Cerebellar nuclear complex (tissue), 1 donor: ENCODE data around the gene ARHGAP4.
A peak's percentile ranks its signal among the peaks of the same experiment; 100 is the strongest.

Experiments
- DNase-seq, 2 experiments: peaks; one replicate each; lab custom pipeline; 2025; lab: John Stamatoyannopoulos, UW

Gene ARHGAP4

DNA sequence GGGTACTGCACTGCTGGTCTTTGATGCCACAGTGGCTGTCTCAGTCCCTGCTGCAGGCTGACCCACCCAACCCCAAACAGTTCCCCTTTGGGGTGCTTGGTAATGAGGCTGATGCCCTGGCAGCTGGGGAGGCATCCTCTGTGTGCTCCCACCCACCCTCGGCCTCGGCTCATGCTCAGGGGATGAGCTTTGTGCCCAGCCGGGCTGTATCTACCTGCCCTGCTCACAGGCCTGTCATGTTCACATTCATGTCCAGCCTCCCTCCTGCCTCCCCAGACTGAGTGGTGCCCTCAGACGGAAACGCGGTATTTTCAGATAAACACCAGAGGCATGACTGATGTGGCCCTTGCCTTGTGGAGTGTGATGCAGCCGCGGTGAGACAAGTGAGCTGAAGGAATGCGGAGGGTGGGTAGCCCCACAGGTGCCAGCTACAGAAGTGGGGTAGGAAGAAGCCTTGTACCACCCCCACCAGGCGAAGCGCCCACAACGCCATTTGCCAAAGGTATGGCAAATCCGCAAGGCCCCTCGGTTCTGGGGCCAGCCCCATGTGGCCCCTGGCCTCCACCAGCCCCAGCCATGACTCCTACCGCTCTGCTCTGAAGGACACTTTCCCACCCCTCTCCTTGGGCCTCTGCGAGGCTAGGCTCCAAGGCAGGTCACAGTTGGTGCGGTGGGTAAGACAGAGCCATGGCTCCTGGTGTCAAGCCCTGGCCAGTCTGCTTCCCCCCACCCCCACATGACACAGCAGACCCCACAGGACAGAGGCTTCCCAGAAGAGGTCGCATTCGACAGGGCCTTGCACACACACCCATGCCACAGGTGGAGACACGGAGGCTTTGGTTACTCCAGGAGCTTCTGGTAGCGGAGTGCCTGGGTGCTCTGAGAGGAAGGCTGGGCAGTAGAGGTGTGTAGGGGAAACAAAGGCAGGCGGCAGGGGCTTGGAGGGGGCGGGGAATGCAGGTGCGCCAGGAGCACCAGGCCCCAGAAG is 20.2 kb upstream of the ARHGAP4 start:
- no peak for DNase-seq

GRCh38 chrX:153944800-153945150 is 18.7 kb upstream of the ARHGAP4 start:
- DNase-seq: no peak

DNA sequence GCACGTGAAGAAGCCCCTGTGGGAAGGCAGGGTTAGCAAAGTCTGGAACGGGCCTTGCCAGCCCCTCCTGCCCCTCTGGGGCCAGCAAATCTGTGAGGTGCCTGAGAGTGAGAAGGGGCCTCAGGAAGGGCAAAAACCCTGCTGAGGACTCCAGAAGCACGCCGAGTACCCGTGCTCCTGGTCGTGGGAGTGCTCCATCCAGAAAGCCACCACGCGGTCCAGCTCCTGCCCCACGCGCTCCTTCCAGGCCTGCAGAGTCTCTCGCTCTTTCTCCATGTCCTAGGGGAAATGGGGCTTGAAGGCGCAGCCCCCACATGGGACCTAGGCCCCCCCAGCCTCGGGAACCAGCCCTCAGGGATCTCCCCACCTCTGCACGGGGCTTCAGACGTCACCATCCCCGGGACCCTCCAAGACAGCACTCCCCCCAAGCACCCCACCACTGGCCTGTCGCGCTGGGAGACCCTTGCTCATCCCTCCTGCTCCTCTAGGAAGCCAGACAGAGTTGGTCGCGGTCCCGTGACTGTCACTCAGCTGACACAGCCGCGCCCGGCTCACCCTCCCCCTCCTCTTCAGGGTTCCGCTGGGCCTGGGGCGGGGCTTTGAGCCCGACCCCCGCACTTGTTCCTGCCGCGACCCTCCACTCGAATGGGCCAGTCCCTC is 18.2 kb upstream of the ARHGAP4 start, which contains the start of gene RENBP:
Gene RENBP, minus strand, starts transcription at position 504 of the 660 bp plus-strand sequence. Its CDS starts 33 bp downstream, at position 471.
- no peak for DNase-seq

GRCh38 chrX:153941336-153942252 is 15.5 kb upstream of the ARHGAP4 start:
- no peak for DNase-seq

DNA sequence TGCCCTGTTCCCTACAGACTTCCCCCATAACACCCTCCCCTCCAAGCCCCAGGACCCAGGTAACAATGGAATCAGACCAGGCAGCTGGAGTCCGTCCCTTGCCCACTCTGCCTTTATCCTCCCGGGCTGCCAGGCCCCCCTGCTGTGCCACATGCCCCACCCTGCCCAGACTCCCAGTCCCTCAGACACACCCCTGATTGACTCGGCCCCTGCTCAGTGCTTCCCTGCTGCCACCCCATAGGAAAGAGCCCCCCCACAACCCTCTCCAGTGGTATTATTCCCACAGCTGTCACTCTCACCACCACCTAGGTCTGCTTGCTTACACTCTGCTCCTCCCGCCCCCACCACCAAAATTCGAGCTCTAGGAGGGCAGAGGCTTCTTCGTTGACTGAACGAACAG is 13.5 kb upstream of the ARHGAP4 start:
- no peak for DNase-seq

DNA sequence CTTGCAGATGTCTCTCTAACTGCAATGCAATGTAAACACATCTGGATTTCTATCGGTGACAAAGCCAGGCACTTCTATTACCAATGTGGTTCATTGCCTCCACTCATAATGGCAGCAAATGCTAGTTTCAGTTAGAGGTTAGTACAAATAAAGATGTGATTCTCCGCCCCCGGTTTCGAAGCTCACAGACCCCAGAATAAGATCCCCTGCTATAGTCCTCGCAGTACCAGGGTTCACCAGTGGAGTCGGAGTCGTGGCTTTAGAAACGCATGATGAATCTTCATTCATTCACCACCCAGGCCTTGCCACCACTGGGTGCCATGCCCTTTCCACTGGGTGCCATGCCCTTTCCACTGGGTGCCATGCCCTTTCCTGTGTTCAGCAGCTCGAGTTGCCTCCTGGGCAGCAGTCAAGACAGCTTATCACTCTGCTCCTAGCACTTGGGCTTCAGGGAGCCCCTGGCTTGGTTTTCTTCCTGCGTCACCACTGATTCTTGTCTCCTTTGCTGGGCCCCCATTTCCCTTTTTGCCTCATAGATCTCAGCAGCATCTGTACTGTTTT is 12.2 kb upstream of the ARHGAP4 start:
- no peak for DNase-seq

DNA sequence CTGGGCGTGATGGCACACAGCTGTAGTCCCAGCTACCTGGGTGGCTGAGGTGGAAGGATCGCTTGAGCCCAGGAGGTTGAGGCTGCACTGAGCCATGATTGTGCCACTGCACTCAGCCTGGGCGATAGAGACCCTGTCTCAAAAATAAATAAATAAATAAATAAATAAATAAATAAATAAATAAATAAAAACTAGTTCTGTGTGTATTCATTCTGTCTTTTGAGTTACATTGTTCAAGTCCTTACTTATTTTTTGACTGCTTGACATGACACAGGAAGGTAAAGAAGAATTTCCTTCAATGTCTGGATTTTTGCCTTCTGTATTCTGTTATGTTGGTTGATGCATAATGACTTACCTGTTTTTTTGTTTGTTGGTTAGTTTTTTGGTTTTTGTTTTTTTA is 11.0 kb upstream of the ARHGAP4 start:
- DNase-seq: no peak

DNA sequence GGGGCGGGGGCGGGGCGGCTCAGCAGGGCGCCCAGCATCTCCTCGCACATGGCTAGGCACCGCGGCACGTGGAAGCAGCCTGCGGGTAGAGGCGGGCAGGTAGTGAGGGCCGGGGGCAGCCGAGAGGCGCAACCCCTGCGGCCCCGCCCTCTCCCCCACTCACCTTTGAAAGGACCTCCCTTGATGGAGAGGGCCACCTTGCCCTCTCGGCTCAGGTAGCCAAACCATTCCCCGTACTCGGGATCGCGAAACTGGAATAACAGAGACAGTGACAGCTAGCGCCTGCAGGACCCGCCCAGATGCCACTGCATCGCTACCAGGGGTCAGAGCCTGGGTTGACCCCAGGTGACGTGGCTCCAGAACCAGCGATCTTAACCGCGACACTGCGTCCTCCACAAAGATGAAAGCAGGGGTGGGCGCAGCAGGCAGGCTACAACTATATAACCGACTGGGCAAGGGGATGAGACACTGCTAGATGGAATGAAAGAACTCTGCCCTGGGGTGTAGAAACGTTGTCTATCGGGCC is 9.3 kb upstream of the ARHGAP4 start:
- DNase-seq: no peak

GRCh38 chrX:153934762-153935325 is 8.8 kb upstream of the ARHGAP4 start, which contains the start of gene NAA10:
NAA10 (minus strand) TSS chrX:153935037; CDS start chrX:153934904, 133 bp downstream.
- peak in 1 of 2 experiments; percentile 4 for DNase-seq

DNA sequence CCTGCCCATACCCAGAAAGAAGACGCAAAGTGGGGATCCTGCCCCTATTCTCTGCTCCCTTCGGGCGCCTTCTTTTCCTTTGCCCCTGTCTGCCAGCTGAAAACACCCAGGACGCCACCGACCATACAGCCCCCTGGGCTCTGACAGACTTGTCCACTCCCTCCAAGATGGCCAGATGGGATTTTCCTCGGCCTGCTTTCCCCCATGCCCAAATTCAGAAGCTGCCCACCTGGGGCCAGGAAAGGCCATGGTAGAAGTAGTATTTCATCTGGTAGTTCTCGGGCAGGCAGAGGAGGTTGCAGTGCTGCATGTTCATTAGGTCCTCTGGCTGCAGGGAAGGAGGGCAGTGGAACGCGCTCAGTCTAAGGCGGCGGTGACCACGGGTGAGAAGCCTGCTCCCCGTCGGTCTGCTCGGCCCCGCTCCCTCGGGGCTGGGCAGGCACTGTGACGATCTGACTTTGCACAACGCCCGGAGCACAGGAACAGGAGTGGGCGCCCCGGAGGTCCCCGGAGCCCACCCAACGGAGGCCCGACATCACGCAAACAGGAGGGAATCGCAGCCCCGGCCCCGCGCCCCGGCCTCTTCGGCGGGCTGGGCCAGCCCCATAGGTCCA is 8.2 kb upstream of the ARHGAP4 start:
- DNase-seq: no peak

DNA sequence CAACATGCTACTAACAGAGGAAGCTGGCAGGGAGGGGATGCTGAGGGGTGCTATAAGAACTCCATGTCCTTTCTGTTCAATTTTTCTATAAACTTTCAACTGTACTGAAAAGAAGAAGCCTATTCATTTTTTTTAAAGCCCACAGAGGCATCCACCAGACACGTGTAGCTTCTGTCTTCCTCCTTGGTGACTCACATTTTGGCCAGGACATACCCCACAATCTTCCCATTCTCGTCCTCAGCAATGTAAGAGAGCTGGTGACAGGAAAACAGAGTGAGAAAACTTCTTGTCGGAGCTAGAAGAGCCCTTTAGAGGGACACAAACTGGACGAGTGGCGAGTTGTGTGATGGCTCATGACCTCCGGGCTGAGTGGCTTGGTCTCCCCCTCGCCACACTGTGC is 7.7 kb upstream of the ARHGAP4 start:
- no peak for DNase-seq

- DNase-seq: no peak
Observed at GRCh38 chrX:153932220-153932915, 6.3 kb upstream of the ARHGAP4 start.

DNA sequence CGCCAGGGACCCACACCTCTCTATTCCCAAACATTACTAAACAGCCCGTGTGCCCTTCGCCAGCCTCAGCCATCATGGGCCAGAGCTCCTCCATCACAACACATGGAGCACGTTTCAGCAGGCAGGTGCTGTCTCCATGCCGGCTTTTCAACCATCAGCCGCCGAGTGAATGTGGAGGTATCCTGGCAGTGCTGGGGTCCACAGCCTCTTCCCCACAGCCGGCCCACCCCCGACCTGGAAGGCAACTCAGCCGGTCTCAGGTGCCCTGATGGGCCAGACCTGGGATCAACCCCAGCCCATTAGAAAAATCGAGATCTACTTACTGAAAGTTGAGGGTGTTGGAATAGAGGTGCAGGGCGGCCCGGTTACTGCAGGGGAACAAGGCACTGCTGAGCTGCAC is 5.7 kb upstream of the ARHGAP4 start:
- DNase-seq: no peak

- no peak for DNase-seq
Observed at GRCh38 chrX:153931151-153931550, 5.1 kb upstream of the ARHGAP4 start.

DNA sequence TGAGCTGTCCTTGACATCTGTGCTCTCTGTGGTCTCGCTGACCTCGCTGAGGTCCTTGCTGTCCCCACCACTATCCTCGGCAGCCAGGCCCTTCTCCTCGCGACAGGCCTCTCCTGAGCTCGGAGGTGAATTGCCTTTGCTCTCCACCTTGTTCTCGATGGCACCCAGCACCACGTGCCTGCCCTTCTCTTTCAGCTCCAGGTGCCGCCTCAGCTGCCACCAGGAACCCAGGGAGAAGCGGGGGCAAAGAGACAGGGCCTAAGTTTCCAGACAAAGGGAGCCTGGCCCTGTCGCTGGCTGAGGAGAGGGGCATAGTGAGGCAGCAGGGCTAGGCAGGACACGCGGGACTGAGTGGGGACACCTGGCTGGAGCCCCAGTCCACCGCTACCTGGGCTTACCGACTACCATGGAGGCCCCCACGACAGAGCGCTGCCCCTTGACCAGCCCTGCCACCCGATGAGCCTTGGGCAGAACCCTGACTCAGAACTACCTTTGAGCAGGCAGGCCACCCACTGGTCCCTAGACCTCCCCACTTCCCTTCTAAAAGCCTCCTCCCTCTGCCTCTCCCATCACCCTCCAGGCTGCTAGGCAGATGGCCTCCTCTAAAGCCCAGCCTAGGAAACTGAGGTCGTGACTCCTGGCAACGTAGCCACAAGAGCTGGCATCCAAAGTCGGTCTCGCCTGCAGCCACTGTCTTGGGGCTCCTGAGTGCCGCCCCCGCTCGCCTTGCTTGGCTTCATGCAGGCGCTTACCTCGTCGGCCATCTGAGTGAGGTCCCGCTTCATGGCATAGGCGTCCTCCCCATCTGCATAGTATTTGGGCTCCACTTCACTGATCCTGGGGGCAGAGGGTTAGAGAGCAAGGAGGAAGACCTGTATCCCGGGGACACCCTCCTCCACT is 4.2 kb upstream of the ARHGAP4 start:
- DNase-seq: no peak

GRCh38 chrX:153929576-153929975 is 3.5 kb upstream of the ARHGAP4 start:
- no peak for DNase-seq

- no peak for DNase-seq
Observed at GRCh38 chrX:153928846-153929245, 2.8 kb upstream of the ARHGAP4 start.

DNA sequence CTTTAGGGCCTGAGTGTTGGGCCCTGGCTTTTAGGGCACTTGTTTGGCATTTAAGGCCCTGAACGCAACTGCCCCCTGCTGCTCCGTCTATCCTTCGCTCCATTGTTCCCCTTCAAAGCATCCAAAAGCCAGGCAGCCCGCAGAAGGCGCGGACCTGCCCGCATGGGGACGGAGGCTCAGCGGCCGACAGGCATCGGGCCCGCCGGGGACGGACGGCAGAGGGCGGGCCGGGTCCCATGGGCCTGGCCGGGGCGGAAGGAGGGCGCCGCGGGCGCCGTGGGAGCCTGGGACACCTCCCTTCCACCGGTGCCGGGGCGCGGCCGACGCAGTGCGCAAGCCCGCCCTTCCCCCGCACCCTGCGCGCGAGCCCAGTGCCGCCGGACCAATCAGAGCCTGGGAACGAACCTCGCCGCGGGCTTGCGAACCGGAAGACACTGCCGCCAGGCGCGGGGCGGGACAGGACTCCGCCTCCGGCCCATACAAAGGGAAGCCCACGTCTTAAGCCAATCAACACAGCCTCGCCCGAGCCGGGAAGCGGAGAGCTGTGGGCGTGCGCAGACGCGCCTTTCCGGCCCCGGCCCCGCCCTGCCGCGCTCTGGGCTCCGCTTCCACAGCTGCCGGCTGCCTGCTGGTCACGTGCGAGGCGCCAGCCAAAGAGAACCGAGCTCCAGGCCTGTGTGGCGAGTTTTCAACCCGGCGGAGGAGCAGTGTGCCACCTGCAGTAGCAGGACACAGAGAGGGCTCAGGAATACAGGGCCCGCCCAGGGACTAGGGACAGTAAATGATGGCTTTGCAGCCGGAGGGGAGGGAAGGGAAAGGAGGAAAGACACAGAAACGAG is 2.1 kb upstream of the ARHGAP4 start:
- DNase-seq: peak; percentile 65 to 77
